HFFc6 (cell line): Measurements from ENCODE around the gene UFD1. TPM values are rescaled to one million over a fixed set of nuclear protein-coding genes. Genes with fewer than 3 reads are reported as not detected.

Experiments used
- DNase-seq: peaks from one replicate; pipeline ENCODE4 v3.0.0-alpha.2; 2018
- H3K27ac Mint-ChIP-seq: 2 replicates; pipeline ENCODE4 v1.8.0; 2020; ENCODE audit warnings: mild to moderate bottlenecking, mixed read lengths
- H3K27me3 Mint-ChIP-seq: 2 replicates; pipeline ENCODE4 v1.8.0; 2021; ENCODE audit warnings: mild to moderate bottlenecking, moderate library complexity, mixed read lengths; ENCODE audit not compliant: insufficient read depth
- H3K36me3 Mint-ChIP-seq: 2 replicates; pipeline ENCODE4 v1.8.0; 2021; ENCODE audit warnings: low read depth, mixed read lengths
- H3K4me1 Mint-ChIP-seq: 2 replicates; pipeline ENCODE4 v1.8.0; 2020; ENCODE audit warnings: low read depth, mixed read lengths
- H3K4me3 Mint-ChIP-seq: 2 replicates; pipeline ENCODE4 v1.8.0; 2020; ENCODE audit warnings: mild to moderate bottlenecking, moderate library complexity, mixed read lengths
- H3K9me3 Mint-ChIP-seq: 2 replicates; pipeline ENCODE4 v1.8.0; 2020; ENCODE audit warnings: mild to moderate bottlenecking, mixed read lengths
- total RNA-seq, 6 experiments: library from RNA; stranded (reverse); fragmentation: NEBNext Ultra II Directional; extraction: Animal tissue kit (Norgen Biotek cat#: 25700); gene quantifications; 2 replicates in 1 of 6; 3 replicates in 5 of 6; pipeline ENCODE4 v1.2.3, GENCODE V29; 2021
- TF ChIP-seq, protein P1 (sequence below): fragments of 200-600 bp; sonication (generic); IDR thresholded peaks from 2 replicates; pipeline ENCODE4 v1.5.0; 2021; ENCODE audit warnings: antibody characterized with exemption, mild to moderate bottlenecking

Gene UFD1
- total RNA-seq, 6 experiments from 2014 or later, result 94.9 to 134 (median 113) TPM

DNA sequence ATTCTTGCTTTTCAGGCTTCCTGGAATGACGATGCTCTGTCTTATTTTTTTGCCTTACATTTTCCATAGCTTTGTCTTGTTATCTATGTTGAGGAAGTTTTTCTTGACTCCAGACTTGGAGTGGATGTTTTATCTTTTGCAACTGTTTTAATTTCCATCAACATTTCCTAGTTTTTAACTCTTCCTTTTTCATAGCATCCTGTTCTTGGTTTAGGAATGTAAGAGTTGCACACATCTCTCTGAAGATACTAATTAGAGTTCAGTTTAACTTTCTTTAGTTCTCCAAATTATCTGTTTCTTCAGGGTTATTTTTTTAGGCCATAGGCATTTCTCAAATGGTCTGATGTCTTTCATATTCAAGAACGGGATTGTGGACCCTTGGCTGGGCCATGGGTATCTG lies 34.8 kb upstream of the UFD1 start:
- no peak overlapping the region for H3K27ac Mint-ChIP-seq
- no peaks in the 10 kb centered on the region for H3K9me3 Mint-ChIP-seq

DNA sequence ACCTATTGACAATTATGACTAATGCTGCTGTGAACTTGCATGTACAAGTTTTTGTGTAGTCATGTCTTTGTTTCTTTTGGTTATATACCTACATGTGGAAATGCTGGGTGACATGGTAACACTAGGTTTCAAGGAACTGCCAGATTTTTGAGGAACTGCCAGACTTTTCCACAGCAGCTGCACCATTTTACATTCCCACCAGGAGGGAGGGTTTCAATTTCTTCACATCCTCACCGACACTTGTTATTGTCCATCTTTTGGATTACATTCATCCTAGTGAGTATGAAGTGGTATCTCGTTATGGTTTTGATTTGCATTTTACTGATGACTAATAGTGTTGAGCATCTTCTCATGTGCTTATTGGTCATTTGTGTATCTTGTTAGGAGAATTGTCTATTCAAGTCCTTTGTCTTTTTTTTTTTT lies 31.9 kb upstream of the UFD1 start:
- H3K9me3 Mint-ChIP-seq, result no peaks in the 10 kb centered on the region
- H3K36me3 Mint-ChIP-seq, result peaks cover 42% of the 10 kb centered on the region
- H3K4me1 Mint-ChIP-seq, result no peaks in the 10 kb centered on the region
- H3K4me3 Mint-ChIP-seq, result no peak overlapping the region
- TF ChIP-seq, protein P1, sequence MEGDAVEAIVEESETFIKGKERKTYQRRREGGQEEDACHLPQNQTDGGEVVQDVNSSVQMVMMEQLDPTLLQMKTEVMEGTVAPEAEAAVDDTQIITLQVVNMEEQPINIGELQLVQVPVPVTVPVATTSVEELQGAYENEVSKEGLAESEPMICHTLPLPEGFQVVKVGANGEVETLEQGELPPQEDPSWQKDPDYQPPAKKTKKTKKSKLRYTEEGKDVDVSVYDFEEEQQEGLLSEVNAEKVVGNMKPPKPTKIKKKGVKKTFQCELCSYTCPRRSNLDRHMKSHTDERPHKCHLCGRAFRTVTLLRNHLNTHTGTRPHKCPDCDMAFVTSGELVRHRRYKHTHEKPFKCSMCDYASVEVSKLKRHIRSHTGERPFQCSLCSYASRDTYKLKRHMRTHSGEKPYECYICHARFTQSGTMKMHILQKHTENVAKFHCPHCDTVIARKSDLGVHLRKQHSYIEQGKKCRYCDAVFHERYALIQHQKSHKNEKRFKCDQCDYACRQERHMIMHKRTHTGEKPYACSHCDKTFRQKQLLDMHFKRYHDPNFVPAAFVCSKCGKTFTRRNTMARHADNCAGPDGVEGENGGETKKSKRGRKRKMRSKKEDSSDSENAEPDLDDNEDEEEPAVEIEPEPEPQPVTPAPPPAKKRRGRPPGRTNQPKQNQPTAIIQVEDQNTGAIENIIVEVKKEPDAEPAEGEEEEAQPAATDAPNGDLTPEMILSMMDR, result no peak
- H3K27ac Mint-ChIP-seq, result no peak overlapping the region
- no peak for DNase-seq
- H3K27me3 Mint-ChIP-seq, result peaks cover 1% of the 10 kb centered on the region; the same call in 1 of the 2 replicates

More for the DNA sequence above, 34.8 kb upstream of the UFD1 start:
- no peak for DNase-seq
- Mint-ChIP-seq H3K36me3 (peaks cover 47% of the 10 kb centered on the region), H3K4me3 (no peak overlapping the region), H3K27me3 (peaks cover 1% of the 10 kb centered on the region; the same call in 1 of the 2 replicates), H3K4me1 (no peaks in the 10 kb centered on the region)
- TF ChIP-seq, protein P1, result no peak

DNA sequence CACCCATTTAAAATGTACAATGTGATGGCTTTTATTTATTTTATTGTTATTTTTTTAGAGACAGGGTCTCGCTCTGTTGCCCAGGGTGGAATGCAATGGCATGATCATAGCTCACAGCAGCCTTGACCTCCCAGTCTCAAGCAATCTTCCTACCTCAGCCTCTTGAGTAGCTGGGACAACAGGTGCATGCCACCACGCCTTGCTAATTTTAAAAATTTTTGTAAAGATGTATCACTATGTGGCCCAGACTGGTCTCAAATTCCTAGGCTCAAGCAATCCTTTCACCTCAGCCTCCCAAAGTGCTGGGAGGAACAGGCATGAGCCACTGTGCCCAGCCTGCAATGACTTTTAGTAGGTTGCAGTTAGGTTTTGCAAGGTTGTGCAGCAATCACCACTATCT lies 30.9 kb upstream of the UFD1 start:
- TF ChIP-seq, protein P1, result no peak

DNA sequence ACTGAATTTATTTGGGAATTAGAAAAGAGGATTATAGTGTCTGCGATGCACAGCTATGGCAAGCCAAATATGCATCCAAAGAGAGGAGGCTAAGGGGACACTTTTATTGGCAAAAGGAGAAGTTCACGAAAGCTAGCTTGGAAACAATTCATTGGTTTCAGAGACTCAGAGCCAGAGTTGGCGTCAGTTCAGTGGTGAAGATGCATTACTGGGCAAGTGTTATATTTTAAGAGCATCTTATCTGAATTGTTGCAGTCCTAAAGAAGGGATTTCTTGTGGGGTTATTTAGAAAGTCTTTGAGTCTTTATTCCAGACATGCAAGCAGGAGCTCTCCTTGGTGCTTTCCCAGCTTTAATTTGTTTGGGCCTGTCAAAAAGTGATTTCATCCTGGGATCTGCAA lies 30.2 kb upstream of the UFD1 start:
- no peak overlapping the region for H3K27ac Mint-ChIP-seq
- no peaks in the 10 kb centered on the region for H3K9me3 Mint-ChIP-seq
- H3K36me3 Mint-ChIP-seq, result peaks cover 32% of the 10 kb centered on the region
- H3K4me3 Mint-ChIP-seq, result no peak overlapping the region
- peaks cover 1% of the 10 kb centered on the region; the same call in 1 of the 2 replicates for H3K27me3 Mint-ChIP-seq
- no peaks in the 10 kb centered on the region for H3K4me1 Mint-ChIP-seq
- TF ChIP-seq, protein P1, result no peak
- DNase-seq, result no peak

More for the DNA sequence above, 30.9 kb upstream of the UFD1 start:
- DNase-seq, result no peak
- Mint-ChIP-seq H3K27me3 (peaks cover 1% of the 10 kb centered on the region; the same call in 1 of the 2 replicates), H3K4me3 (no peak overlapping the region), H3K36me3 (peaks cover 38% of the 10 kb centered on the region), H3K4me1 (no peaks in the 10 kb centered on the region), H3K9me3 (no peaks in the 10 kb centered on the region), H3K27ac (no peak overlapping the region)

DNA sequence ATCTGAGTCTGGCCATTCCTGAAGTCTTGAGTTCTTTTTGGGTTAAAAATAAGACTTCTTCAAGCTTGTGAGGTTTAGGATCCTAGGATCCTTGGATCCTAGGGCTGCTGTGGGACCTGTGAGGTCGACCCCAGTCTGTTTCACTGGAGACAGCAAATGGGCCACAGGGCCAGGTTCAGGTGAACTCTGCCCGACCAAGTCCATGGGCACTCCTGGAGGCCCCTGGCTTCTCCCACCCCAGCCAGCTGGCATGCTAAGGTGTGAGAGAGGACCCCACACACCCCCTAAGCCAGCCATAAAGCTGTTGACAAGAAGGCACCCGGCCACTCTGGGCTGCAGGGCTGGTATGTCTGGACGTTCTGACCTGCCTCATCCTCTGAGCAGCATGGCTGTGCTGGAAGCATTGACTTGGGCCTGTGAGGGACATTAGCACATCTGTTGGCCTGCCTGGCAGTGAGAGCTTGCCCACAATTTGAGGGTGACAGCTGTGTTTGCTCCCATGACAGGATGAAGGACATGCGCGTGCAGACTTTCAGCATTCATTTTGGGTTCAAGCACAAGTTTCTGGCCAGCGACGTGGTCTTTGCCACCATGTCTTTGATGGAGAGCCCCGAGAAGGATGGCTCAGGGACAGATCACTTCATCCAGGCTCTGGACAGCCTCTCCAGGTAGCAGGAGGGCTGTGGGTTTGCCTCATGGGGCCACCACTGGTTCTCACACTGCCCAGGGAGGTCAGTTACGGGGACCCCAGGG lies 29.2 kb upstream of the UFD1 start:
- Mint-ChIP-seq H3K27me3 (peaks cover 1% of the 10 kb centered on the region; the same call in 1 of the 2 replicates), H3K4me3 (no peak overlapping the region), H3K27ac (no peak overlapping the region), H3K36me3 (peaks cover 22% of the 10 kb centered on the region), H3K9me3 (no peaks in the 10 kb centered on the region), H3K4me1 (no peaks in the 10 kb centered on the region)
- TF ChIP-seq, protein P1, result no peak
- no peak for DNase-seq
